Measurements from ENCODE around the gene GMCL1. TPM values are rescaled to one million over a fixed set of nuclear protein-coding genes. Genes with fewer than 3 reads are reported as not detected.

GMCL1 gene
- total and polyA plus RNA-seq, 9 of the 15 experiments (the other 6 are each of a cell fraction or from before 2014, with no cell fraction given): 7.0 to 27.3 (median 15.4) TPM

DNA sequence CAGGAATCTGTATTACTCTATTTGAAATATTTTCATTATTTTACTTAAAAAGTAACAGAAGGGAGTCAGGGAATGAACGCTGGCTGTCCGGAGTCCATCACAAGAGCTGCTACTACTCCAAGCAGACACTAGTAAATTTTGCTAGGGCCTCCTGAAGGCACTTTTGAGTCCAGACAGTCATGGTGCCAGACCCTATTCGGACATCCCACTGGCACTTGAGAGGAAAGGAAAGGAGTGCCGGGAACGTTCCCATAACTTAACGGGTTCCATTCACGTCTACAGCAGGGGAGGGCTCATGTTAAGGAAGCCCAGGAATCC, 563 bp upstream of the GMCL1 start (continued):
- TF ChIP-seq KLF1 (tag; IDR thresholded peaks at IDR 0.05): no peak
- no peak for TF ChIP-seq MEIS2 (IDR thresholded peaks at IDR 0.05; ENCODE audit: partially characterized antibody)
- 0 out of 2 replicates have a peak, but pooled peaks have one; percentile 16 for TF ChIP-seq CC2D1A (IDR thresholded peaks at IDR 0.05)
- TF ChIP-seq EZH2 (IDR thresholded peaks at IDR 0.05; ENCODE audit: borderline replicate concordance, low read depth, low read length): no peak
- no peak for TF ChIP-seq ZNF140 (CRISPR knock-in tag; IDR thresholded peaks at IDR 0.05)
- TF ChIP-seq POU5F1 (IDR thresholded peaks at IDR 0.05; ENCODE audit: borderline replicate concordance, low read depth, low read length, partially characterized antibody): no peak
- 0 out of 2 replicates have a peak, but pooled peaks have one; percentile 16 for TF ChIP-seq LEF1 (IDR thresholded peaks at IDR 0.05)
- no peak for TF ChIP-seq RFX5 (IDR thresholded peaks at IDR 0.05; ENCODE audit: low read depth, low read length)
- TF ChIP-seq NR2F6 (CRISPR knock-in tag; IDR thresholded peaks at IDR 0.05): no peak
- TF ChIP-seq SIN3B (IDR thresholded peaks at IDR 0.05; ENCODE audit: low read depth): no peak
- TF ChIP-seq CREBBP (IDR thresholded peaks at IDR 0.05; ENCODE audit: low read depth, low read length): no peak
- TF ChIP-seq, protein P1, sequence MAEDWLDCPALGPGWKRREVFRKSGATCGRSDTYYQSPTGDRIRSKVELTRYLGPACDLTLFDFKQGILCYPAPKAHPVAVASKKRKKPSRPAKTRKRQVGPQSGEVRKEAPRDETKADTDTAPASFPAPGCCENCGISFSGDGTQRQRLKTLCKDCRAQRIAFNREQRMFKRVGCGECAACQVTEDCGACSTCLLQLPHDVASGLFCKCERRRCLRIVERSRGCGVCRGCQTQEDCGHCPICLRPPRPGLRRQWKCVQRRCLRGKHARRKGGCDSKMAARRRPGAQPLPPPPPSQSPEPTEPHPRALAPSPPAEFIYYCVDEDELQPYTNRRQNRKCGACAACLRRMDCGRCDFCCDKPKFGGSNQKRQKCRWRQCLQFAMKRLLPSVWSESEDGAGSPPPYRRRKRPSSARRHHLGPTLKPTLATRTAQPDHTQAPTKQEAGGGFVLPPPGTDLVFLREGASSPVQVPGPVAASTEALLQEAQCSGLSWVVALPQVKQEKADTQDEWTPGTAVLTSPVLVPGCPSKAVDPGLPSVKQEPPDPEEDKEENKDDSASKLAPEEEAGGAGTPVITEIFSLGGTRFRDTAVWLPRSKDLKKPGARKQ (CRISPR knock-in tag; IDR thresholded peaks at IDR 0.05): no peak
- TF ChIP-seq NR1H2 (CRISPR knock-in tag; IDR thresholded peaks at IDR 0.05): no peak
- no peak for TF ChIP-seq NCOA1 (IDR thresholded peaks at IDR 0.05; ENCODE audit: low read depth)
- peak; percentile 66; the same call in 1 of the 2 replicates for TF ChIP-seq ZC3H4 (CRISPR knock-in tag; IDR thresholded peaks at IDR 0.05; ENCODE audit: borderline replicate concordance)
- no peak for TF ChIP-seq MBD2 (IDR thresholded peaks at IDR 0.05; ENCODE audit: borderline replicate concordance, low read depth)
- no peak for TF ChIP-seq KLF16 (IDR thresholded peaks at IDR 0.05)
- no peak for TF ChIP-seq POLR2AphosphoS2 (IDR thresholded peaks at IDR 0.05; ENCODE audit: low read length)
- TF ChIP-seq SAFB2 (IDR thresholded peaks at IDR 0.05; ENCODE audit: borderline replicate concordance, low read depth, low read length, severe bottlenecking): no peak
- TF ChIP-seq ZNF764 (CRISPR knock-in tag; IDR thresholded peaks at IDR 0.05; ENCODE audit: low read depth): no peak
- TF ChIP-seq CBX1 (IDR thresholded peaks at IDR 0.05; ENCODE audit: low read depth): no peak
- no peak for TF ChIP-seq CHCHD3 (CRISPR knock-in tag; IDR thresholded peaks at IDR 0.05)
- TF ChIP-seq ZNF77 (CRISPR knock-in tag; IDR thresholded peaks at IDR 0.05): no peak
- TF ChIP-seq TAF9B (IDR thresholded peaks at IDR 0.05; ENCODE audit: partially characterized antibody): no peak
- TF ChIP-seq, protein P2, sequence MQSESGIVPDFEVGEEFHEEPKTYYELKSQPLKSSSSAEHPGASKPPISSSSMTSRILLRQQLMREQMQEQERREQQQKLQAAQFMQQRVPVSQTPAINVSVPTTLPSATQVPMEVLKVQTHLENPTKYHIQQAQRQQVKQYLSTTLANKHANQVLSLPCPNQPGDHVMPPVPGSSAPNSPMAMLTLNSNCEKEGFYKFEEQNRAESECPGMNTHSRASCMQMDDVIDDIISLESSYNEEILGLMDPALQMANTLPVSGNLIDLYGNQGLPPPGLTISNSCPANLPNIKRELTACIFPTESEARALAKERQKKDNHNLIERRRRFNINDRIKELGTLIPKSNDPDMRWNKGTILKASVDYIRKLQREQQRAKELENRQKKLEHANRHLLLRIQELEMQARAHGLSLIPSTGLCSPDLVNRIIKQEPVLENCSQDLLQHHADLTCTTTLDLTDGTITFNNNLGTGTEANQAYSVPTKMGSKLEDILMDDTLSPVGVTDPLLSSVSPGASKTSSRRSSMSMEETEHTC (IDR thresholded peaks at IDR 0.05): no peak
- TF ChIP-seq, protein P3, sequence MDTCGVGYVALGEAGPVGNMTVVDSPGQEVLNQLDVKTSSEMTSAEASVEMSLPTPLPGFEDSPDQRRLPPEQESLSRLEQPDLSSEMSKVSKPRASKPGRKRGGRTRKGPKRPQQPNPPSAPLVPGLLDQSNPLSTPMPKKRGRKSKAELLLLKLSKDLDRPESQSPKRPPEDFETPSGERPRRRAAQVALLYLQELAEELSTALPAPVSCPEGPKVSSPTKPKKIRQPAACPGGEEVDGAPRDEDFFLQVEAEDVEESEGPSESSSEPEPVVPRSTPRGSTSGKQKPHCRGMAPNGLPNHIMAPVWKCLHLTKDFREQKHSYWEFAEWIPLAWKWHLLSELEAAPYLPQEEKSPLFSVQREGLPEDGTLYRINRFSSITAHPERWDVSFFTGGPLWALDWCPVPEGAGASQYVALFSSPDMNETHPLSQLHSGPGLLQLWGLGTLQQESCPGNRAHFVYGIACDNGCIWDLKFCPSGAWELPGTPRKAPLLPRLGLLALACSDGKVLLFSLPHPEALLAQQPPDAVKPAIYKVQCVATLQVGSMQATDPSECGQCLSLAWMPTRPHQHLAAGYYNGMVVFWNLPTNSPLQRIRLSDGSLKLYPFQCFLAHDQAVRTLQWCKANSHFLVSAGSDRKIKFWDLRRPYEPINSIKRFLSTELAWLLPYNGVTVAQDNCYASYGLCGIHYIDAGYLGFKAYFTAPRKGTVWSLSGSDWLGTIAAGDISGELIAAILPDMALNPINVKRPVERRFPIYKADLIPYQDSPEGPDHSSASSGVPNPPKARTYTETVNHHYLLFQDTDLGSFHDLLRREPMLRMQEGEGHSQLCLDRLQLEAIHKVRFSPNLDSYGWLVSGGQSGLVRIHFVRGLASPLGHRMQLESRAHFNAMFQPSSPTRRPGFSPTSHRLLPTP (IDR thresholded peaks at IDR 0.05; ENCODE audit: borderline replicate concordance, extremely low read depth, insufficient read length): no peak
- TF ChIP-seq HSF4 (CRISPR knock-in tag; IDR thresholded peaks at IDR 0.05; ENCODE audit: borderline replicate concordance): no peak
